Astrocyte (in vitro differentiated cells and primary cell): ENCODE results near the gene AQP3. TPM values are rescaled to one million over a fixed set of nuclear protein-coding genes. Genes with fewer than 3 reads are reported as not detected.

ENCODE experiments used
- DNase-seq: peaks from one replicate; pipeline ENCODE4 v3.0.0-alpha.2; 2010; ENCODE audit warnings: low read depth
- FAIRE-seq: peaks from 2 replicates; lab custom pipeline; 2011; peaks lifted over from hg19 to GRCh38; lab: Jason Lieb, UNC
- H2AFZ ChIP-seq: 2 replicates; pipeline ENCODE4 v1.6.0; 2012; ENCODE audit warnings: low read depth, low read length, inconsistent platforms
- H3K27ac ChIP-seq: 2 replicates; pipeline ENCODE4 v1.5.1; 2011; ENCODE audit warnings: low read depth, low read length, inconsistent platforms
- H3K27me3 ChIP-seq: 2 replicates; pipeline ENCODE4 v1.6.0; 2011; ENCODE audit warnings: low read length, inconsistent platforms; ENCODE audit not compliant: insufficient read depth
- H3K36me3 ChIP-seq: 2 replicates; pipeline ENCODE4 v1.5.1; 2011; ENCODE audit warnings: low read length, inconsistent platforms; ENCODE audit not compliant: insufficient read depth
- H3K4me1 ChIP-seq: 2 replicates; pipeline ENCODE4 v1.5.1; 2011; ENCODE audit warnings: low read length, inconsistent platforms; ENCODE audit not compliant: insufficient read depth
- H3K4me2 ChIP-seq: 2 replicates; pipeline ENCODE4 v1.6.0; 2012; ENCODE audit warnings: low read length, inconsistent platforms
- H3K4me3 ChIP-seq: 2 replicates; pipeline ENCODE4 v1.5.1; 2011; ENCODE audit warnings: low read depth, mild to moderate bottlenecking, low read length, inconsistent platforms; ENCODE audit not compliant: insufficient read depth
- H3K79me2 ChIP-seq: 2 replicates; pipeline ENCODE4 v1.6.0; 2012; ENCODE audit warnings: mild to moderate bottlenecking, low read length, inconsistent platforms; ENCODE audit not compliant: insufficient read depth
- H3K9ac ChIP-seq: 2 replicates; pipeline ENCODE4 v1.6.0; 2012; ENCODE audit warnings: mild to moderate bottlenecking, low read length, inconsistent platforms
- H3K9me3 ChIP-seq: 2 replicates; pipeline ENCODE4 v1.5.1; 2012; ENCODE audit warnings: low read depth, mild to moderate bottlenecking, low read length, inconsistent platforms; ENCODE audit not compliant: insufficient read depth
- H4K20me1 ChIP-seq: 2 replicates; pipeline ENCODE4 v1.6.0; 2012; ENCODE audit warnings: low read length, inconsistent platforms; ENCODE audit not compliant: insufficient read depth
- H3K27ac Mint-ChIP-seq: one replicate; pipeline ENCODE4 v1.8.0; 2021; ENCODE audit warnings: mild to moderate bottlenecking, mixed read lengths; ENCODE audit not compliant: unreplicated experiment
- H3K27me3 Mint-ChIP-seq: one replicate; pipeline ENCODE4 v1.8.0; 2021; ENCODE audit warnings: low read depth, mixed read lengths; ENCODE audit not compliant: unreplicated experiment
- H3K36me3 Mint-ChIP-seq: one replicate; pipeline ENCODE4 v1.8.0; 2021; ENCODE audit warnings: low read depth, mixed read lengths; ENCODE audit not compliant: unreplicated experiment
- H3K4me1 Mint-ChIP-seq: one replicate; pipeline ENCODE4 v1.8.0; 2021; ENCODE audit warnings: low read depth, mixed read lengths; ENCODE audit not compliant: unreplicated experiment
- H3K4me3 Mint-ChIP-seq: one replicate; pipeline ENCODE4 v1.8.0; 2021; ENCODE audit warnings: mild to moderate bottlenecking, moderate library complexity, mixed read lengths; ENCODE audit not compliant: unreplicated experiment
- H3K9me3 Mint-ChIP-seq: one replicate; pipeline ENCODE4 v1.8.0; 2021; ENCODE audit warnings: mild to moderate bottlenecking, mixed read lengths; ENCODE audit not compliant: unreplicated experiment
- EZH2 ChIP-seq: IDR thresholded peaks from 2 replicates; pipeline ENCODE4 v1.6.1; 2012; ENCODE audit warnings: mild to moderate bottlenecking, low read length, inconsistent platforms; ENCODE audit not compliant: insufficient read depth
- total RNA-seq: library from RNA; stranded (reverse); gene quantifications from 2 replicates; pipeline ENCODE4 v1.2.1, GENCODE V29; 2021
- TF ChIP-seq, protein P1 (sequence below): IDR thresholded peaks from 2 replicates; pipeline ENCODE4 v1.5.1; 2011; ENCODE audit warnings: low read depth, mild to moderate bottlenecking, inconsistent platforms, low read length, moderate library complexity; ENCODE audit not compliant: insufficient read depth

The AQP3 gene
- total RNA-seq, 1 donor from 2014 or later: 3.2 TPM

DNA sequence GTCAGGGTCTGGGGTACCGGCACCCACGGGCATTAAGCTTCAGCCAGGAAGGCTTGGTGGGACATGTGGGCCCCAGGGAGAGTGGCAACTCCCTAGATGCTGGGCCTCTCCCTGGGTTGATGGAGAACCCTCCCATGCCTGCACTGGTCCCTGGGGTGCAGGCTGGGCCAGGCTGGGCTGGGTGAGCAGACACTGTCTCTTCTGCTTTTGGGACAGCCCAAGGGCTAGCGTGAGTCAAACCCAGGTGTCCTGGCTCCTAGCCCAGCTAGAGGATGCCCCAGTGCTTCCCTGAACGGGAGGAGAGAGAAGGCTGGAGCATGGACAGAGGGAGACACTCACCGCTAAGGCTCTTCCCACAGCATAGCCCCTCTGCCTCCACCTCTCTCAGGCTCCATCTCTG lies 39.3 kb downstream of the AQP3 start:
- Histone ChIP-seq H3K4me1 (no peaks in the 10 kb centered on the region), H3K27me3 (no peaks in the 10 kb centered on the region), H3K79me2 (no peaks in the 10 kb centered on the region), H3K9me3 (no peaks in the 10 kb centered on the region), H4K20me1 (no peaks in the 10 kb centered on the region), H3K36me3 (no peaks in the 10 kb centered on the region), H2AFZ (no peak overlapping the region), H3K4me2 (no peak overlapping the region), H3K27ac (no peak overlapping the region), H3K4me3 (no peak overlapping the region), H3K9ac (no peak overlapping the region)
- TF ChIP-seq, protein P1, sequence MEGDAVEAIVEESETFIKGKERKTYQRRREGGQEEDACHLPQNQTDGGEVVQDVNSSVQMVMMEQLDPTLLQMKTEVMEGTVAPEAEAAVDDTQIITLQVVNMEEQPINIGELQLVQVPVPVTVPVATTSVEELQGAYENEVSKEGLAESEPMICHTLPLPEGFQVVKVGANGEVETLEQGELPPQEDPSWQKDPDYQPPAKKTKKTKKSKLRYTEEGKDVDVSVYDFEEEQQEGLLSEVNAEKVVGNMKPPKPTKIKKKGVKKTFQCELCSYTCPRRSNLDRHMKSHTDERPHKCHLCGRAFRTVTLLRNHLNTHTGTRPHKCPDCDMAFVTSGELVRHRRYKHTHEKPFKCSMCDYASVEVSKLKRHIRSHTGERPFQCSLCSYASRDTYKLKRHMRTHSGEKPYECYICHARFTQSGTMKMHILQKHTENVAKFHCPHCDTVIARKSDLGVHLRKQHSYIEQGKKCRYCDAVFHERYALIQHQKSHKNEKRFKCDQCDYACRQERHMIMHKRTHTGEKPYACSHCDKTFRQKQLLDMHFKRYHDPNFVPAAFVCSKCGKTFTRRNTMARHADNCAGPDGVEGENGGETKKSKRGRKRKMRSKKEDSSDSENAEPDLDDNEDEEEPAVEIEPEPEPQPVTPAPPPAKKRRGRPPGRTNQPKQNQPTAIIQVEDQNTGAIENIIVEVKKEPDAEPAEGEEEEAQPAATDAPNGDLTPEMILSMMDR: no peak
- no peak for TF ChIP-seq EZH2
- H3K27ac Mint-ChIP-seq: no peak overlapping the region
- FAIRE-seq (no peak), DNase-seq (no peak)
- H3K9me3 Mint-ChIP-seq: peaks cover 2% of the 10 kb centered on the region
- no peak overlapping the region for H3K4me3 Mint-ChIP-seq
- H3K27me3 Mint-ChIP-seq: peaks cover 13% of the 10 kb centered on the region
- H3K36me3 Mint-ChIP-seq: no peaks in the 10 kb centered on the region
- H3K4me1 Mint-ChIP-seq: peaks cover 2% of the 10 kb centered on the region

DNA sequence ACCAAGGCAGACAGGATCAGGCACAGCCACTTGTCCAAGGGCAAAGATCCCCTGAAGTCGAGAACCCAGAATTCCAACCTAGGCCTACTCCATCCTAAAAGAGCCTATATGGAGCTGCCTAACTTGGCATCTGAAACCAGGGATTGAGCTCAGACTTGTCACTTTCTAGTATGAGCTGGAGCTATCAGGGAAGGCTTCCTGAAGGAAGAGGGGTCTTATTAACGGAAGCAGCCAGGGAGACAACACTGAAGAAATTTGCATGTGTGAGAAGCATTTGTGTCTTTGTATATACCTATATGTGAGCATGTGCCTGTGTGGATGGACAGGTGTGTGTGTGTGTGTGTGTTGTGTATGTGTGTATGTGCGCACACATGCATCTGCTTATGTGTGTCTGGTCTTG lies 40.3 kb downstream of the AQP3 start:
- H3K9me3 Mint-ChIP-seq: peaks cover 2% of the 10 kb centered on the region
- no peak overlapping the region for H2AFZ ChIP-seq
- no peak overlapping the region for H3K4me2 ChIP-seq
- no peaks in the 10 kb centered on the region for H3K4me1 ChIP-seq
- no peak overlapping the region for H3K4me3 ChIP-seq
- no peak for DNase-seq
- no peaks in the 10 kb centered on the region for H4K20me1 ChIP-seq
- H3K4me1 Mint-ChIP-seq: peaks cover 2% of the 10 kb centered on the region
- peaks cover 15% of the 10 kb centered on the region for H3K27me3 Mint-ChIP-seq
- H3K27ac ChIP-seq: no peak overlapping the region
- FAIRE-seq: no peak
- H3K9me3 ChIP-seq: no peaks in the 10 kb centered on the region
- no peak overlapping the region for H3K4me3 Mint-ChIP-seq
- no peaks in the 10 kb centered on the region for H3K27me3 ChIP-seq
- no peak overlapping the region for H3K9ac ChIP-seq
- H3K27ac Mint-ChIP-seq: no peak overlapping the region
- no peak for TF ChIP-seq EZH2
- TF ChIP-seq, protein P1: no peak
- H3K36me3 ChIP-seq: no peaks in the 10 kb centered on the region
- no peaks in the 10 kb centered on the region for H3K79me2 ChIP-seq
- no peaks in the 10 kb centered on the region for H3K36me3 Mint-ChIP-seq

DNA sequence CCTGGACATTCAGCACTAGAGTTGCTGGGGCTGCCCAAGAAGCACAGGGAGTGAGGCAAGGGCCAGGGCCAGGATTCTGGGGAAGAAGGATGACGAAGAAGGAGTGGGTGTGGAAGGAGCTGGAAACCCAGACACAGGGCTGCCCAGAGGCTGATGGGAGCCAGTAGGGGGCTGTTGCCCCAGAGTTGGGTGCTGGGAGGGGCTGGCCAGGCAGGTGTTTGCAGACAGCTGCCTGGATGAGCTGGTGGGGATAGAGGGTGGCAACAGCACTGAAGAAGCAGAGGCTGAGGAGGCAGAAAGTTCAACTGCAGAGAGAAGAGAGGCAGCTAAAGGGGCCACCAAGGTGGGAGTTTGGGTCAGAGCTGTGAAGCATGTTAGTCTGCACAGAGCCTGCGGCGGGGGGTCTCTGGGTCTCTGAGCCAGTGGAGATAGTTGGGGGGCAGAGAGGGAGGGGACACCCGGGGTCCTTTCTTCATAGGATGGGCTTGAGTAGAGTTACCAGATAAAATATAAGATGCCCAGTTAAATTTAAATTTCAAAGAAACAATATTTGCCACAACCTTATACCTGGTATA lies 42.5 kb downstream of the AQP3 start:
- Histone ChIP-seq H3K4me1 (no peaks in the 10 kb centered on the region), H3K27ac (no peak overlapping the region), H2AFZ (no peak overlapping the region), H3K79me2 (no peaks in the 10 kb centered on the region), H3K4me3 (no peak overlapping the region), H4K20me1 (no peaks in the 10 kb centered on the region), H3K27me3 (no peaks in the 10 kb centered on the region), H3K9ac (no peak overlapping the region), H3K4me2 (no peak overlapping the region), H3K9me3 (no peaks in the 10 kb centered on the region), H3K36me3 (no peaks in the 10 kb centered on the region)
- H3K27ac Mint-ChIP-seq: no peak overlapping the region
- H3K27me3 Mint-ChIP-seq: peaks cover 26% of the 10 kb centered on the region
- H3K36me3 Mint-ChIP-seq: no peaks in the 10 kb centered on the region
- H3K4me1 Mint-ChIP-seq: peaks cover 7% of the 10 kb centered on the region
- FAIRE-seq (no peak), DNase-seq (no peak)
- TF ChIP-seq EZH2: no peak
- TF ChIP-seq, protein P1: no peak
- peaks cover 2% of the 10 kb centered on the region for H3K9me3 Mint-ChIP-seq
- no peak overlapping the region for H3K4me3 Mint-ChIP-seq
